Measurements from ENCODE around the gene ACACB.

ACACB gene

GRCh38 chr12:109291117-109291516, 174.7 kb downstream of the ACACB start:
- Histone ChIP-seq H3K4me2 (ENCODE audit: insufficient read depth, low read length) (no peak overlapping the region), H3K36me3 (ENCODE audit: insufficient read depth, low read length) (no peaks in the 10 kb centered on the region), H4K20me1 (ENCODE audit: insufficient read depth, low read length) (no peaks in the 10 kb centered on the region), H3K9ac (ENCODE audit: low read depth, low read length) (no peak overlapping the region), H3K79me2 (ENCODE audit: insufficient read depth, low read length) (no peaks in the 10 kb centered on the region), H3K4me3 (ENCODE audit: low read depth in 1 of 2, low read length in 2 of 2) (no peak overlapping the region), H3K4me1 (ENCODE audit: insufficient read depth, low read length) (no peaks in the 10 kb centered on the region), H2AFZ (ENCODE audit: low read depth, low read length) (no peak overlapping the region), H3K9me3 (ENCODE audit: insufficient read depth, low read length, severe bottlenecking) (no peaks in the 10 kb centered on the region), H3K27me3 (ENCODE audit: insufficient read depth, low read length, poor library complexity) (no peaks in the 10 kb centered on the region), H3K27ac (ENCODE audit: low read length) (no peak overlapping the region)
- TF ChIP-seq, protein P1, sequence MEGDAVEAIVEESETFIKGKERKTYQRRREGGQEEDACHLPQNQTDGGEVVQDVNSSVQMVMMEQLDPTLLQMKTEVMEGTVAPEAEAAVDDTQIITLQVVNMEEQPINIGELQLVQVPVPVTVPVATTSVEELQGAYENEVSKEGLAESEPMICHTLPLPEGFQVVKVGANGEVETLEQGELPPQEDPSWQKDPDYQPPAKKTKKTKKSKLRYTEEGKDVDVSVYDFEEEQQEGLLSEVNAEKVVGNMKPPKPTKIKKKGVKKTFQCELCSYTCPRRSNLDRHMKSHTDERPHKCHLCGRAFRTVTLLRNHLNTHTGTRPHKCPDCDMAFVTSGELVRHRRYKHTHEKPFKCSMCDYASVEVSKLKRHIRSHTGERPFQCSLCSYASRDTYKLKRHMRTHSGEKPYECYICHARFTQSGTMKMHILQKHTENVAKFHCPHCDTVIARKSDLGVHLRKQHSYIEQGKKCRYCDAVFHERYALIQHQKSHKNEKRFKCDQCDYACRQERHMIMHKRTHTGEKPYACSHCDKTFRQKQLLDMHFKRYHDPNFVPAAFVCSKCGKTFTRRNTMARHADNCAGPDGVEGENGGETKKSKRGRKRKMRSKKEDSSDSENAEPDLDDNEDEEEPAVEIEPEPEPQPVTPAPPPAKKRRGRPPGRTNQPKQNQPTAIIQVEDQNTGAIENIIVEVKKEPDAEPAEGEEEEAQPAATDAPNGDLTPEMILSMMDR (IDR thresholded peaks at IDR 0.05; ENCODE audit: borderline replicate concordance, extremely low read depth, low read length, poor library complexity, severe bottlenecking) = no peak
- TF ChIP-seq EZH2 (IDR thresholded peaks at IDR 0.05; ENCODE audit: borderline replicate concordance, low read depth, low read length, severe bottlenecking) = no peak
- DNase-seq (no peak), ATAC-seq (ENCODE audit: insufficient read depth, low read depth) (no peak)

GRCh38 chr12:109291521-109292341, 175.3 kb downstream of the ACACB start:
- no peak overlapping the region for H2AFZ ChIP-seq (ENCODE audit: low read depth, low read length)
- ATAC-seq (ENCODE audit: insufficient read depth, low read depth) (no peak), DNase-seq (no peak)
- H3K27ac ChIP-seq (ENCODE audit: low read length) = no peak overlapping the region
- H3K9ac ChIP-seq (ENCODE audit: low read depth, low read length) = no peak overlapping the region
- no peaks in the 10 kb centered on the region for H3K79me2 ChIP-seq (ENCODE audit: insufficient read depth, low read length)
- no peaks in the 10 kb centered on the region for H3K27me3 ChIP-seq (ENCODE audit: insufficient read depth, low read length, poor library complexity)
- H4K20me1 ChIP-seq (ENCODE audit: insufficient read depth, low read length) = no peaks in the 10 kb centered on the region
- H3K4me3 ChIP-seq (ENCODE audit: low read depth in 1 of 2, low read length in 2 of 2) = no peak overlapping the region
- no peaks in the 10 kb centered on the region for H3K4me1 ChIP-seq (ENCODE audit: insufficient read depth, low read length)
- no peaks in the 10 kb centered on the region for H3K36me3 ChIP-seq (ENCODE audit: insufficient read depth, low read length)
- H3K9me3 ChIP-seq (ENCODE audit: insufficient read depth, low read length, severe bottlenecking) = no peaks in the 10 kb centered on the region
- TF ChIP-seq, protein P1 (IDR thresholded peaks at IDR 0.05; ENCODE audit: borderline replicate concordance, extremely low read depth, low read length, poor library complexity, severe bottlenecking) = no peak
- TF ChIP-seq EZH2 (IDR thresholded peaks at IDR 0.05; ENCODE audit: borderline replicate concordance, low read depth, low read length, severe bottlenecking) = no peak
- no peak overlapping the region for H3K4me2 ChIP-seq (ENCODE audit: insufficient read depth, low read length)

- H2AFZ ChIP-seq (ENCODE audit: low read depth, low read length) = no peak overlapping the region
- H3K36me3 ChIP-seq (ENCODE audit: insufficient read depth, low read length) = no peaks in the 10 kb centered on the region
- no peak overlapping the region for H3K4me3 ChIP-seq (ENCODE audit: low read depth in 1 of 2, low read length in 2 of 2)
- DNase-seq = no peak
- ATAC-seq (ENCODE audit: insufficient read depth, low read depth) = no peak
- H3K27me3 ChIP-seq (ENCODE audit: insufficient read depth, low read length, poor library complexity) = no peaks in the 10 kb centered on the region
- H3K9ac ChIP-seq (ENCODE audit: low read depth, low read length) = no peak overlapping the region
- H3K27ac ChIP-seq (ENCODE audit: low read length) = no peak overlapping the region
- H3K4me2 ChIP-seq (ENCODE audit: insufficient read depth, low read length) = no peak overlapping the region
- H3K9me3 ChIP-seq (ENCODE audit: insufficient read depth, low read length, severe bottlenecking) = no peaks in the 10 kb centered on the region
- no peaks in the 10 kb centered on the region for H3K79me2 ChIP-seq (ENCODE audit: insufficient read depth, low read length)
- no peaks in the 10 kb centered on the region for H3K4me1 ChIP-seq (ENCODE audit: insufficient read depth, low read length)
- TF ChIP-seq, protein P1 (IDR thresholded peaks at IDR 0.05; ENCODE audit: borderline replicate concordance, extremely low read depth, low read length, poor library complexity, severe bottlenecking) = no peak
- TF ChIP-seq EZH2 (IDR thresholded peaks at IDR 0.05; ENCODE audit: borderline replicate concordance, low read depth, low read length, severe bottlenecking) = no peak
- no peaks in the 10 kb centered on the region for H4K20me1 ChIP-seq (ENCODE audit: insufficient read depth, low read length)
Measured at GRCh38 chr12:109292342-109292711, 175.9 kb downstream of the ACACB start.

Measured in DND-41 (cell line).